Measurements from ENCODE around the gene PPP1R13L. TPM values are rescaled to one million over a fixed set of nuclear protein-coding genes. Genes with fewer than 3 reads are reported as not detected.
"Not testable (repeated sequence)": the region's sequence is repeated elsewhere in the genome, so short reads cannot be mapped to it uniquely, and the experiment has no call there.

Gene PPP1R13L
- total RNA-seq, 4 donors from 2014 or later: 11.9 to 64.2 (median 35.8) TPM

DNA sequence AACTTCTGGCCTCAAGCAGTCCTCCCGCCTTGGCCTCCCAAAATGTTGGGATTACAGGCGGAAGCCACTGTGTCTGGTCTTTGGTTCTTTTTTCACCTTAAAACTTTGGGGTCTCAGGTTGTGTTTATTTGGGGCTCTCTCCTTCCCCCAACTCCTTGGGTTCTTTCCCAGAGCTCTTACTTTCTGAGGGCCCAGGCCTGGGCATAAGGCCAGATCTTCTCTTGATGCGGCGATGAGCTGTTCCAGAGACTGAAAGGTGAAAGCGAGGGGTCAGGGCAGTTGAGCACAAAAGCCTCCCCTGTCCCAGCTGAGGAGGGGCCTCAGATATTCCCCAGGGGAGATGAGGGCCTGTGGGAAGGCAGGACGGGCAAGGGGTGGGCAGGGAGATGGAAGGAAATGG, 8.6 kb upstream of the PPP1R13L start:
- H3K9me3 ChIP-seq: no peaks in the 10 kb centered on the region

DNA sequence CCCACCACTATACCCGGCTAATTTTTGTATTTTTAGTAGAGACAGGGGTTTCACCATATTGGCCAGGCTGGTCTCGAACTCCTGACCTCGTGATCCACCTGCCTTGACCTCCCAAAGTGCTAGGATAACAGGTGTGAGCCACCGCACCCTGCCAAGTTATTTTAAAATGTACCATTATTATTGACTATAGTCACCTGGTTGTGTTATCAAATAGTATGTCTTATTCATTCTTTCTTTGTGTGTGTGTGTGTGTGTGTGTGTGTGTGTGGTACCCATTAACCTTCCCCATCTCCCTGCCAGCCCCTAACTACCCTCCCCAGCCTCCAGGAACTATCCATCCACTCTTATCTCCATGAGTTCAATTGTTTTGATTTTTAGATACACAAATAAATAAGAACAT, 5.5 kb upstream of the PPP1R13L start:
- H3K27ac ChIP-seq; H3K27me3 ChIP-seq; H3K9me3 ChIP-seq; intact Hi-C loops (cut with DNase I); DNase-seq; H3K4me1 ChIP-seq; H3K4me3 ChIP-seq (replicated peaks in 1 of 3): not testable (repeated sequence)
- peaks cover 7 to 17% of the 10 kb centered on the region in 2 donors for H3K36me3 ChIP-seq
- 98 to 100% methylated on average over 4 of the region's 4 CpGs for WGBS, 2 donors

More for the DNA sequence above, 8.6 kb upstream of the PPP1R13L start:
- peaks cover 7 to 29% of the 10 kb centered on the region in 2 donors for H3K36me3 ChIP-seq
- no peak for TF ChIP-seq POLR2A (IDR thresholded peaks at IDR 0.05)
- TF ChIP-seq, protein P1, sequence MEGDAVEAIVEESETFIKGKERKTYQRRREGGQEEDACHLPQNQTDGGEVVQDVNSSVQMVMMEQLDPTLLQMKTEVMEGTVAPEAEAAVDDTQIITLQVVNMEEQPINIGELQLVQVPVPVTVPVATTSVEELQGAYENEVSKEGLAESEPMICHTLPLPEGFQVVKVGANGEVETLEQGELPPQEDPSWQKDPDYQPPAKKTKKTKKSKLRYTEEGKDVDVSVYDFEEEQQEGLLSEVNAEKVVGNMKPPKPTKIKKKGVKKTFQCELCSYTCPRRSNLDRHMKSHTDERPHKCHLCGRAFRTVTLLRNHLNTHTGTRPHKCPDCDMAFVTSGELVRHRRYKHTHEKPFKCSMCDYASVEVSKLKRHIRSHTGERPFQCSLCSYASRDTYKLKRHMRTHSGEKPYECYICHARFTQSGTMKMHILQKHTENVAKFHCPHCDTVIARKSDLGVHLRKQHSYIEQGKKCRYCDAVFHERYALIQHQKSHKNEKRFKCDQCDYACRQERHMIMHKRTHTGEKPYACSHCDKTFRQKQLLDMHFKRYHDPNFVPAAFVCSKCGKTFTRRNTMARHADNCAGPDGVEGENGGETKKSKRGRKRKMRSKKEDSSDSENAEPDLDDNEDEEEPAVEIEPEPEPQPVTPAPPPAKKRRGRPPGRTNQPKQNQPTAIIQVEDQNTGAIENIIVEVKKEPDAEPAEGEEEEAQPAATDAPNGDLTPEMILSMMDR (IDR thresholded peaks at IDR 0.05): no peak
- intact Hi-C loops (cut with DNase I): no loop called here
- no peak overlapping the region for H3K4me3 ChIP-seq (replicated peaks in 1 of 3)
- peak; percentile 36 to 45 for DNase-seq
- H3K4me1 ChIP-seq: no peaks in the 10 kb centered on the region
- no peak overlapping the region for H3K27ac ChIP-seq
- no peaks in the 10 kb centered on the region for H3K27me3 ChIP-seq
- WGBS, 2 donors: 64 to 69% methylated on average over 6 of the region's 6 CpGs

DNA sequence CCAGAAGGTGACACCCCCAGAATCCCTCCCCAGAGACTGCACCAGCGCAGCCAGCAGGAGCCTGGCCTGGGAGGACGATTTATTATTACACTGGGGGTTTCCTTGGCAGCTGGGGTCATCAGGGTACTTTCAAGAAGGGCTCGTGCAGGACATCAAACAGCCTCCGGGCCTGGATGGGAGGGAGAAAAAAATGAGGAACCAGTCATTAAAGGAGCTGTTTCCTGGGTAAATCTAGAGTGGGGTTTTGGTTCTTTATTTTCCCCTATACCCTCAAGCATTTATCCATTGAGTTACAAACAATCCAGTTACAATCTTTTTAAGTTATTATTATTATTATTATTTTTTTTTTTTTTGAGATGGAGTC, 4.7 kb upstream of the PPP1R13L start:
- Histone ChIP-seq H3K36me3 (peaks cover 7 to 15% of the 10 kb centered on the region in 2 donors), H3K27ac (no peak overlapping the region), H3K9me3 (no peaks in the 10 kb centered on the region), H3K4me1 (peaks cover 8 to 10% of the 10 kb centered on the region in 2 donors), H3K4me3 (replicated peaks in 1 of 3) (no peak overlapping the region), H3K27me3 (no peaks in the 10 kb centered on the region)
- intact Hi-C loops (cut with DNase I): loop anchor here (10.0 kb wide), 1 partner anchor 155 kb away; the partner anchor contains the start of gene MARK4
- TF ChIP-seq, protein P1 (IDR thresholded peaks at IDR 0.05): no peak
- no peak for TF ChIP-seq POLR2A (IDR thresholded peaks at IDR 0.05)
- DNase-seq: no peak
- WGBS, 2 donors: 69 to 70% methylated on average over 4 of the region's 4 CpGs

DNA sequence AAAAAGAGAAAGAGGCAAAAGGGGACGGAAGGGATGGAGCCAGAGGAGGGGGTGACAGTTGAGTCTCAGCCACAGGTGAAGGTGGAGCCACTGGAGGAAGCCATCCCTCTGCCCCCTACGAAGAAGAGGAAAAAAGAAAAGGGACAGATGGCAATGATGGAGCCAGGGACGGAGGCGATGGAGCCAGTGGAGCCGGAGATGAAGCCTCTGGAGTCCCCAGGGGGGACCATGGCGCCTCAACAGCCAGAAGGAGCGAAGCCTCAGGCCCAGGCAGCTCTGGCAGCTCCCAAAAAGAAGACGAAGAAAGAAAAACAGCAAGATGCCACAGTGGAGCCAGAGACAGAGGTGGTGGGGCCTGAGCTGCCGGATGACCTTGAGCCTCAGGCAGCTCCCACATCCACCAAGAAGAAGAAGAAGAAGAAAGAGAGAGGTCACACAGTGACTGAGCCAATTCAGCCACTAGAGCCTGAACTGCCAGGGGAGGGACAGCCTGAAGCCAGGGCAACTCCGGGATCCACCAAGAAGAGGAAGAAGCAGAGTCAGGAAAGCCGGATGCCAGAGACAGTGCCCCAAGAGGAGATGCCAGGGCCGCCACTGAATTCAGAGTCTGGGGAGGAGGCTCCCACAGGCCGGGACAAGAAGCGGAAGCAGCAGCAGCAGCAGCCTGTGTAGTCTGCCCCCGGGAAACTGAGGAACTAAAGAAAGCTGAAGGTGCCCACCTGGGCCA, 4.1 kb upstream of the PPP1R13L start:
- no peaks in the 10 kb centered on the region for H3K27me3 ChIP-seq
- intact Hi-C loops (cut with DNase I): loop anchor here (10.0 kb wide), 1 partner anchor 154 kb away; the partner anchor contains the start of gene MARK4
- DNase-seq: no peak
- H3K4me1 ChIP-seq: peaks cover 12 to 16% of the 10 kb centered on the region in 2 donors
- H3K27ac ChIP-seq: no peak overlapping the region
- no peak for TF ChIP-seq POLR2A (IDR thresholded peaks at IDR 0.05)
- TF ChIP-seq, protein P1 (IDR thresholded peaks at IDR 0.05): no peak
- H3K36me3 ChIP-seq: peaks cover 7 to 10% of the 10 kb centered on the region in 2 donors
- 84 to 86% methylated on average over 15 of the region's 15 CpGs for WGBS, 2 donors
- no peak overlapping the region for H3K4me3 ChIP-seq (replicated peaks in 1 of 3)
- H3K9me3 ChIP-seq: no peaks in the 10 kb centered on the region

DNA sequence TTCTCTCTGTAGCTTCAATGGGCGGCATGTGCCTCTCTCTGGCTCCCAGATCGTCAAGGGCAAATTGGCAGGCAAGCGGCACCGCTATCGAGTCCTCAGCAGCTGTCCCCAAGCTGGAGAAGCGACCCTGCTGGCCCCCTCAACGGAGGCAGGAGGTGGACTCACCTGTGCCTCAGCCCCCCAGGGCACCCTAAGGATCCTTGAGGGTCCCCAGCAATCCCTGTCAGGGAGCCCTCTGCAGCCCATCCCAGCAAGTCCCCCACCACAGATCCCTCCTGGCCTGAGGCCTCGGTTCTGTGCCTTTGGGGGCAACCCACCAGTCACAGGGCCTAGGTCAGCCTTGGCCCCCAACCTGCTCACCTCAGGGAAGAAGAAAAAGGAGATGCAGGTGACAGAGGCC, 3.3 kb upstream of the PPP1R13L start:
- H3K4me1 ChIP-seq: peaks cover 20 to 21% of the 10 kb centered on the region in 2 donors

DNA sequence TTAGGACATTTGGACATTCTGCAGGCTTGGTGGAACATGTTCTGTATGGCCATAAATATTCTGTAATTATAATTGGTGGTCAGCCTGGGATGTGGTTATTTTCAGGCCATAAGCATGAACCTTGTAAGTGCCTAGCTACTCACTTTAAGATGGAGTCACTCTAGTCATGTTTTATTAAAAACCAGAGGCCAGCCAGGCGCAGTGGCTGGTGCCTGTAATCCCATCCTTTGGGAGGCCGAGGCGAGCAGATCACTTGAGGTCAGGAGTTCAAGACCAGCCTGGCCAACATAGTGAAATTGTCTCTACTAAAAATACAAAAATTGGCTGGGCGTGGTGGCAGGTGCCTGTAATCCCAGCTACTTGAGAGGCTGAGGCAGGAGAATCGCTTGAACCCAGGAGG, 2.7 kb upstream of the PPP1R13L start:
- intact Hi-C loops (cut with DNase I): loop anchor here (10.0 kb wide), 1 partner anchor 153 kb away; the partner anchor contains the start of gene MARK4
- H3K27me3 ChIP-seq: not testable (repeated sequence)
- WGBS, 2 donors: 79 to 90% methylated on average over 5 of the region's 5 CpGs

More for the DNA sequence above, 3.3 kb upstream of the PPP1R13L start:
- Histone ChIP-seq H3K27ac (no peak overlapping the region), H3K9me3 (no peaks in the 10 kb centered on the region), H3K4me3 (replicated peaks in 1 of 3) (no peak overlapping the region), H3K36me3 (peaks cover 2 to 5% of the 10 kb centered on the region in 2 donors), H3K27me3 (no peaks in the 10 kb centered on the region)
- intact Hi-C loops (cut with DNase I): loop anchor here (10.0 kb wide), 1 partner anchor 153 kb away; the partner anchor contains the start of gene MARK4
- DNase-seq: no peak
- TF ChIP-seq, protein P1 (IDR thresholded peaks at IDR 0.05): no peak
- TF ChIP-seq POLR2A (IDR thresholded peaks at IDR 0.05): no peak
- WGBS, 2 donors: 85 to 92% methylated on average over 7 of the region's 8 CpGs

More for the DNA sequence above, 2.7 kb upstream of the PPP1R13L start:
- not testable (repeated sequence) for H3K36me3 ChIP-seq; H3K4me3 ChIP-seq (replicated peaks in 1 of 3); H3K9me3 ChIP-seq; DNase-seq; H3K27ac ChIP-seq
- peaks cover 21 to 26% of the 10 kb centered on the region in 2 donors for H3K4me1 ChIP-seq
